ENCODE measurements around the gene KLHL14.

DNA sequence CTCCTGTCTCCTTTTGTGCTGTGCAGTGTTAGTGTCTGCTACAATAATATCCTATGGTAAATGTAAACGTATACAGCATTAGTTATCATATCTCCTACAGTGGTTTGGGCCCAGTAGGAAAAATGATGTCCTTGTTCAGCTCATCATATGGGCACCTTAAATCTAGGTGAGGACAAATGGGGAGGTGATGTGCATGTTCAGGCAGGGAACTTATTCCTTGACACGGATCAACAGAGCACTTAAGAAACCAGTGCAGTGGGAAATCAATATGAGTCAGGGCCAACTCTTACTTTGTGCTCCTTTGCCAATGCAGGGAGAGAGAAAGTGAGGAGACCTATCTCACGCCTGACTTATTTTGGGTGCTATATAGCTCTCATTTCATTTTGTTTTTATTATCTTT, 76.4 kb downstream of the KLHL14 start:
- TF ChIP-seq, protein P1, sequence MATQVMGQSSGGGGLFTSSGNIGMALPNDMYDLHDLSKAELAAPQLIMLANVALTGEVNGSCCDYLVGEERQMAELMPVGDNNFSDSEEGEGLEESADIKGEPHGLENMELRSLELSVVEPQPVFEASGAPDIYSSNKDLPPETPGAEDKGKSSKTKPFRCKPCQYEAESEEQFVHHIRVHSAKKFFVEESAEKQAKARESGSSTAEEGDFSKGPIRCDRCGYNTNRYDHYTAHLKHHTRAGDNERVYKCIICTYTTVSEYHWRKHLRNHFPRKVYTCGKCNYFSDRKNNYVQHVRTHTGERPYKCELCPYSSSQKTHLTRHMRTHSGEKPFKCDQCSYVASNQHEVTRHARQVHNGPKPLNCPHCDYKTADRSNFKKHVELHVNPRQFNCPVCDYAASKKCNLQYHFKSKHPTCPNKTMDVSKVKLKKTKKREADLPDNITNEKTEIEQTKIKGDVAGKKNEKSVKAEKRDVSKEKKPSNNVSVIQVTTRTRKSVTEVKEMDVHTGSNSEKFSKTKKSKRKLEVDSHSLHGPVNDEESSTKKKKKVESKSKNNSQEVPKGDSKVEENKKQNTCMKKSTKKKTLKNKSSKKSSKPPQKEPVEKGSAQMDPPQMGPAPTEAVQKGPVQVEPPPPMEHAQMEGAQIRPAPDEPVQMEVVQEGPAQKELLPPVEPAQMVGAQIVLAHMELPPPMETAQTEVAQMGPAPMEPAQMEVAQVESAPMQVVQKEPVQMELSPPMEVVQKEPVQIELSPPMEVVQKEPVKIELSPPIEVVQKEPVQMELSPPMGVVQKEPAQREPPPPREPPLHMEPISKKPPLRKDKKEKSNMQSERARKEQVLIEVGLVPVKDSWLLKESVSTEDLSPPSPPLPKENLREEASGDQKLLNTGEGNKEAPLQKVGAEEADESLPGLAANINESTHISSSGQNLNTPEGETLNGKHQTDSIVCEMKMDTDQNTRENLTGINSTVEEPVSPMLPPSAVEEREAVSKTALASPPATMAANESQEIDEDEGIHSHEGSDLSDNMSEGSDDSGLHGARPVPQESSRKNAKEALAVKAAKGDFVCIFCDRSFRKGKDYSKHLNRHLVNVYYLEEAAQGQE (IDR thresholded peaks at IDR 0.05; ENCODE audit: insufficient read depth in 1 of 2, low read depth in 2 of 2, low read length in 2 of 2), result no peak
- no peak for TF ChIP-seq POLR2AphosphoS5 (IDR thresholded peaks at IDR 0.05; ENCODE audit: low read depth, low read length)

All from PFSK-1 (cell line).